Fibroblast of lung (primary cell): ENCODE data around the gene PLA2G3.

ENCODE experiments used
- CTCF ChIP-seq, 2 donors: IDR thresholded peaks in 1 of 2; conservative IDR thresholded peaks in 1 of 2; 1 replicate in 1 of 2; 2 replicates in 1 of 2; pipeline ENCODE4 v1.5.1; 2011 to 2012; ENCODE audit warnings: low read length in 2 of 2, control low read depth in 1 of 2, inconsistent platforms in 1 of 2, low read depth in 1 of 2, mild to moderate bottlenecking in 1 of 2
- EZH2 ChIP-seq: IDR thresholded peaks from 2 replicates; pipeline ENCODE4 v1.5.1; 2012; ENCODE audit warnings: low read length, control low read depth, mild to moderate bottlenecking; ENCODE audit errors: missing control alignments

GRCh38 chr22:31088233-31088986 lies 51.9 kb downstream of the PLA2G3 start:
- TF ChIP-seq CTCF (conservative IDR thresholded peaks at IDR 0.05 in 1 of 2, IDR thresholded peaks at IDR 0.05 in 1 of 2; ENCODE audit: low read depth in 1 of 2, low read length in 2 of 2), result no peak
- TF ChIP-seq EZH2, result no peak
